ENCODE measurements around the gene PTBP1. TPM values are rescaled to one million over a fixed set of nuclear protein-coding genes. Genes with fewer than 3 reads are reported as not detected.

The PTBP1 gene
- total and polyA plus RNA-seq, 2 experiments from 2014 or later, result 178 to 219 TPM

- TF ChIP-seq EZH2 (IDR thresholded peaks at IDR 0.05; ENCODE audit: borderline replicate concordance) (no peak), EZH2phosphoT487 (IDR thresholded peaks at IDR 0.05; ENCODE audit: low read depth, severe bottlenecking, unreplicated experiment) (no peak), CTCF (IDR thresholded peaks at IDR 0.05; ENCODE audit: poor library complexity) (no peak)
- Histone ChIP-seq H3K4me3 (no peak overlapping the region), H3K36me3 (replicated peaks; ENCODE audit: insufficient read depth, low read depth) (no peaks in the 10 kb centered on the region), H3K9me3 (ENCODE audit: low read depth) (no peaks in the 10 kb centered on the region), H3K27me3 (peaks cover 7% of the 10 kb centered on the region), H3K4me2 (no peak overlapping the region), H4K20me1 (ENCODE audit: insufficient read depth, poor library complexity, severe bottlenecking) (no peaks in the 10 kb centered on the region), H3K9me2 (replicated peaks; ENCODE audit: insufficient read depth) (no peaks in the 10 kb centered on the region), H2AFZ (no peak overlapping the region), H3K79me2 (no peaks in the 10 kb centered on the region), H3K4me1 (ENCODE audit: insufficient read depth) (no peaks in the 10 kb centered on the region), H3K27ac (no peak overlapping the region)
- DNase-seq (ENCODE audit: low spot score), result no peak
- WGBS (ENCODE audit: low lambda C conversion rate, missing lambda C conversion rate), result 96% methylated on average over 11 of the region's 11 CpGs
Observed at GRCh38 chr19:827314-827709, 30.1 kb downstream of the PTBP1 start.

- no peaks in the 10 kb centered on the region for H3K9me3 ChIP-seq (ENCODE audit: low read depth)
- no peak for DNase-seq (ENCODE audit: low spot score)
- H3K9me2 ChIP-seq (replicated peaks; ENCODE audit: insufficient read depth), result no peaks in the 10 kb centered on the region
- H3K4me2 ChIP-seq, result no peak within 1 kb of the TSS
- H3K4me1 ChIP-seq (ENCODE audit: insufficient read depth), result no peaks in the 10 kb centered on the region
- H2AFZ ChIP-seq, result no peak within 1 kb of the TSS
- no peaks in the 10 kb centered on the region for H4K20me1 ChIP-seq (ENCODE audit: insufficient read depth, poor library complexity, severe bottlenecking)
- H3K27me3 ChIP-seq, result peaks cover 3% of the 10 kb centered on the region
- 87% methylated on average over 20 of the region's 33 CpGs for WGBS (ENCODE audit: low lambda C conversion rate, missing lambda C conversion rate)
- no peak within 1 kb of the TSS for H3K27ac ChIP-seq
- no peaks in the 10 kb centered on the region for H3K79me2 ChIP-seq
- no peaks in the 10 kb centered on the region for H3K36me3 ChIP-seq (replicated peaks; ENCODE audit: insufficient read depth, low read depth)
- no peak within 1 kb of the TSS for H3K4me3 ChIP-seq
- TF ChIP-seq EZH2 (IDR thresholded peaks at IDR 0.05; ENCODE audit: borderline replicate concordance) (no peak), CTCF (IDR thresholded peaks at IDR 0.05; ENCODE audit: poor library complexity) (no peak), EZH2phosphoT487 (IDR thresholded peaks at IDR 0.05; ENCODE audit: low read depth, severe bottlenecking, unreplicated experiment) (no peak)
Observed at GRCh38 chr19:827710-828321, 30.6 kb downstream of the PTBP1 start, which contains the start of gene AZU1. TSS of gene AZU1 (plus strand) at chr19:827837. CDS start at chr19:827847, 10 bp downstream.

GRCh38 chr19:829129-829758 lies 32.0 kb downstream of the PTBP1 start:
- 84% methylated on average over 16 of the region's 18 CpGs for WGBS (ENCODE audit: low lambda C conversion rate, missing lambda C conversion rate)
- Histone ChIP-seq H2AFZ (no peak overlapping the region), H3K27ac (no peak overlapping the region), H3K27me3 (no peaks in the 10 kb centered on the region), H3K4me2 (no peak overlapping the region), H3K79me2 (no peaks in the 10 kb centered on the region), H3K9me3 (ENCODE audit: low read depth) (no peaks in the 10 kb centered on the region), H3K4me3 (no peak overlapping the region), H3K36me3 (replicated peaks; ENCODE audit: insufficient read depth, low read depth) (no peaks in the 10 kb centered on the region), H3K9me2 (replicated peaks; ENCODE audit: insufficient read depth) (no peaks in the 10 kb centered on the region), H4K20me1 (ENCODE audit: insufficient read depth, poor library complexity, severe bottlenecking) (no peaks in the 10 kb centered on the region), H3K4me1 (ENCODE audit: insufficient read depth) (no peaks in the 10 kb centered on the region)
- DNase-seq (ENCODE audit: low spot score), result no peak
- TF ChIP-seq EZH2phosphoT487 (IDR thresholded peaks at IDR 0.05; ENCODE audit: low read depth, severe bottlenecking, unreplicated experiment), result no peak
- no peak for TF ChIP-seq EZH2 (IDR thresholded peaks at IDR 0.05; ENCODE audit: borderline replicate concordance)
- no peak for TF ChIP-seq CTCF (IDR thresholded peaks at IDR 0.05; ENCODE audit: poor library complexity)
